ENCODE results near the gene TMEM94.

- TF ChIP-seq CTCF (conservative IDR thresholded peaks at IDR 0.05) = no peak
- no peak for TF ChIP-seq ZFX (IDR thresholded peaks at IDR 0.05)
These were observed 78.7 kb downstream of the TMEM94 start for GRCh38 chr17:75535119-75535537.

Data from C4-2B (cell line).